HG02973 (cell line): Measurements from ENCODE around the gene MCRIP2.
"Not testable (repeated sequence)": the region's sequence is repeated elsewhere in the genome, so short reads cannot be mapped to it uniquely, and the experiment has no call there.

Source experiments
- ATAC-seq: cut with Tn5 transposase; IDR thresholded peaks from one replicate; pipeline ENCODE4 v1.9.1; 2021; ENCODE audit warnings: moderate library complexity; ENCODE audit not compliant: unreplicated experiment

MCRIP2 gene, protein sequence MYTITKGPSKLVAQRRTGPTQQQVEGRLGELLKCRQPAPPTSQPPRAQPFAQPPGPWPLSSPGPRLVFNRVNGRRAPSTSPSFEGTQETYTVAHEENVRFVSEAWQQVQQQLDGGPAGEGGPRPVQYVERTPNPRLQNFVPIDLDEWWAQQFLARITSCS

DNA sequence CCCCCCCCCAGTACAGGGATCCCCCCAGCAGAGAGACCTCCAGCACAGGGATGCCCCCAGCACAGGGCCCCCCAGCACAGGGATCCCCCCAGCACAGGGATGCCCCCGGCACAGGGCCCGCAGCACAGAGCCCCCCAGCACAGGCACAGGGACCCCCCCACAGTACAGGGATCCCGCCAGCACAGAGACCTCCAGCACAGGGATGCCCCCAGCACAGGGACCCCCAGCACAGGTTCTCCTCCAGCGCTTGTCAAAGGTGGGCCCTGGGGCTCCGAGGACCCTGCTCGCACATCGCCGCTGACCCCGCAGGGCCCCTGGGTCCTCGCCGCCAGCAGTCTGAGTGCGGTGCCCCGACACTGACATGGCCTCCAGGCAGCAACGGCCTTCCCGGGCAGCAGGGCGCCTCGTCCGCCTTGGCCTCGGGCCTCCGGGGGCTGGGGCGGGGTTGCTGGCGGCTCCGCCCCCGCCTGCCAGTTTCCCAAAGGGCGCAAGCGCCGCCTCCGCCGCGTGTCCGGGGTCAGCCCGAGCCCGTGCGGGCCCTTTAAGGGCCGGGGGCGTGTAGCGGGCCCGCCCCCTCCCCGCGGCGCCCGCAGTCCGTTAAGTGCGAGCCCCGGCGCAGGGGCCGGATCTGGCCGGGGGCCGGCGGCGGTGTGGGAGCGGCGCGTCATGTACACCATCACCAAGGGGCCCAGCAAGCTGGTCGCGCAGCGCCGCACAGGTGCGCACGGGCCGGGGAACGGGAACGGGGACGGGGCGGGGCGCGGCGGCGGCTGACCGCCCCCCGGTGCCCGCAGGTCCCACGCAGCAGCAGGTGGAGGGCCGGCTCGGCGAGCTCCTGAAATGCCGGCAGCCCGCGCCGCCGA is at the start of gene MCRIP2:
MCRIP2 (plus strand) TSS at position 503 of the 863 bp plus-strand sequence; CDS start at position 667, 164 bp downstream.
- peak; percentile 33 for ATAC-seq

DNA sequence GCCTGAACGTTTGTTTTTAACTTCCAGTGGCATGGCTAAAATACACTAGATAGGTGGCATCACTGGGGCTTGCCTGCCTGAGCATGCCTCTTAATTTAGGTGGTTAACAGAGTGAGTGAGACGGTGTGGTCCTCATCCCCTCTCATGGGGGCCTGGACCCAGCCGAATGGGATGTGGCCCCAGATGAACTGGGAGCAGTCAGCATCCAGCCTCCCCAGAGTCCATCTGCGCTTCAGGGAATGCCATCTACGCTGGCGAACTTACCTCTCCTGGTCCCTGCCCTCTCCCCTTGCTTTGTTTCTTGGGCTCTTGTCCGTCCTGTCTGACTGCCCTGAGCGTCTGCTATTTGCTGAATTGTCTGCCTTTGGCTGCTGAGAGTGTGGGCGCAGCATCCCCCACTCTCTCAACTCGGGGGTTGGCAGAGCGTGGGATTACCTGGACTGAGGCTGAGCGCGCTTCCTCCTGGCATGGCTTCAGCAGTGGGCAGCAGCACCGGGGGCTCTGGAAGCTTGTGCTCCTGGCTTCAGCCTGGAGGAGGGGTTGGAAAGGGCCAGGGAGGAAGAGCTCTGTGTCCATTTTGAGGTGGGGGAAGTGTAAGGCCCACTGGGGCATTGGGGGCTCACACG is 49.6 kb upstream of the MCRIP2 start:
- no peak for ATAC-seq

DNA sequence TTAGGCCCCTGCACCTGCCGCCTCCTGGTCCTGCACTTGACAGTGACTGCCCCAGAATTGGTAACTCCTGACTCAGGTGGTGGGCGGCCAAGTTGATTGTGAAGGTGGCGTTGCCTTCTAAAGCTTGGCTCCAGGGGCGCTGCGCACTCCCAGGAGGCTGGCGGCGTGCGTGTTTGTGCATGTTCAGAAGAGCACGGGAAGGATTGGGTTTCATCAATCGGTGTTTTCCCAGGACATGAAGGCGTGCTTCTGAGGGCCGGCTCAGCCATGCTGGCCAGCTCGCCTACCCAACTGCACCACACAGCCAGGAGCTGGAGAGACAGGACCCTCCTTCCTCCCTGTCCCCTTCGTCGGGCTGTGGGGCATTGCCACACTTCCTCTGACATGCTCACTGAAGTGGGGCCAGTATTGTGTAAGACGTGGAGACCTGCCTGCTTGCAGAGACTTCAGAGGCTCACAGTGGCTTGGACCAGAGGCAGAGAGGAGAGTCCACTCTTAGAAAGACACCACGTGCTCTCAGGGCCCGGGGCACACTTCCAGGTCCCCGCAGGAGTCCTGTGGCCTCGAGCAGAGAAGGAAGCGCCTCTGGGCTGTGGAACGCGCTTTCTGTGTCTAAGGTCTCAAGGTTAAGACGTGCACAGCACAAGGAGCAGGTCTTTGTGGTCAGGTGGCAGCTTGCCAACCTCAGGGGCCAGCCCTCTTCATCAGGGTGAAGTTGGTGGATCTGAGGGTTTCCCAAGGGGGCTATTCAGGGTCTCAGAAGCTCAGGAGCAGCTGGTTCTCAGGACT is 48.9 kb upstream of the MCRIP2 start:
- ATAC-seq, result no peak

DNA sequence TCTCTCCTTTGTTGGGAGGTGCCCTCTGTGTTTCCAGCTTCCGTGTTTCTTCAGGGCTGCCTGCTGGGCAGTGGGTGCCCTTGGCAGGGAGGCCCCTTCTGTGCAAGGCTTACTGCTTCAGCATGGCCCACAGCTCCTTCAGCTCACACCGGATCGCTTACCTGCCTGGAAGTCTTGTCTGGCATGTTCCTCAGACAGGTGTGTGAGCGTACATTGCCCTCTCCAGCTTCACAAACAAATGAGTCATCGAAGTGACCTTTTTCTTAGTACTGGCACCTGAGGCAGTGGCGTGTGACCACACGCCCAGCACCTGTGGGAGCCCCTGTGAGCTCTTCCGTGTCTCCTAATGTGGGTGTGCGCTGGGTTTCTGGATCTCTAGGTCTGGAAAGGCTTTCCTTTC is 48.2 kb upstream of the MCRIP2 start:
- ATAC-seq, result no peak

DNA sequence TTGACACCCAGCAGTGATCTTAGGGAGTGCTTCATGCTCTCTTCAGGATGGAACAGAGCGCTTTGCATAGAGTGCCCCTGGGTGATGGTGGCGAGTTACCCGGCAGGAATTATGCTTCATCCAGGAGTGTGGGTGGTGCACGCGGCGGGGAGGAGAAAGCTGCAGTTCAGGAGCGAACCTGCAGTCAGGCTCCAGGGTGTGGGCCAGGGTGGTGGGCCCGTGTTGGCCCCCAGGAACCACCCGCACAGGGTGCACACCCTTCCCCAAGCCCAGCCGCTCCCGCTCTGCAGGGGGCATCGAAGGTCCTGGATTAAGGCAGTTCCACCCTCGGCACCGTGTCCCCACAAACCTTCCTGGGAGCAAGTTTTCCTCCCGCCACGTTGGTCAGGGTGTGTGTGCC is 47.8 kb upstream of the MCRIP2 start:
- ATAC-seq, result no peak

DNA sequence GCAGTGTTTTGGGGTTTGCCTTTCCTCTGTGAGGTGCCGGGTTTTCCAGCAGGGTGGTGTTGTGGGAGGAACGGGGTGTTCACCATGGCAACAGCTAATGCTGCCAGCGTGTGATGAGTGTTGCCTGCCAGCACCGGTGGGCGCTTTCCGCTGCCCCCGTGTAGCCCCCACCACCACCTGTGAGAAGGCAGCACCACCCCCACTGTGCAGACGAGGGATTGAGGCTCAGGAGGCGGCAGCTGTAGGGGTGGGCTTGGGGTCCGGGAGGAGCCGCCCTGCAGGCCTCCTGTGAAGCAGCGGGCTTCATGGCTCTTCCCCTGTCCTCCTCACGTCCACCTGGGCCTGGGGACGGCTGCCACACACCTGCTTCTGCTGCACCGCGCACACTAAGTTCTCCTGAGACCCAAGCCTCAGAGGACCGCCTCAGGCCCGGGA is 46.5 kb upstream of the MCRIP2 start:
- ATAC-seq, result no peak

DNA sequence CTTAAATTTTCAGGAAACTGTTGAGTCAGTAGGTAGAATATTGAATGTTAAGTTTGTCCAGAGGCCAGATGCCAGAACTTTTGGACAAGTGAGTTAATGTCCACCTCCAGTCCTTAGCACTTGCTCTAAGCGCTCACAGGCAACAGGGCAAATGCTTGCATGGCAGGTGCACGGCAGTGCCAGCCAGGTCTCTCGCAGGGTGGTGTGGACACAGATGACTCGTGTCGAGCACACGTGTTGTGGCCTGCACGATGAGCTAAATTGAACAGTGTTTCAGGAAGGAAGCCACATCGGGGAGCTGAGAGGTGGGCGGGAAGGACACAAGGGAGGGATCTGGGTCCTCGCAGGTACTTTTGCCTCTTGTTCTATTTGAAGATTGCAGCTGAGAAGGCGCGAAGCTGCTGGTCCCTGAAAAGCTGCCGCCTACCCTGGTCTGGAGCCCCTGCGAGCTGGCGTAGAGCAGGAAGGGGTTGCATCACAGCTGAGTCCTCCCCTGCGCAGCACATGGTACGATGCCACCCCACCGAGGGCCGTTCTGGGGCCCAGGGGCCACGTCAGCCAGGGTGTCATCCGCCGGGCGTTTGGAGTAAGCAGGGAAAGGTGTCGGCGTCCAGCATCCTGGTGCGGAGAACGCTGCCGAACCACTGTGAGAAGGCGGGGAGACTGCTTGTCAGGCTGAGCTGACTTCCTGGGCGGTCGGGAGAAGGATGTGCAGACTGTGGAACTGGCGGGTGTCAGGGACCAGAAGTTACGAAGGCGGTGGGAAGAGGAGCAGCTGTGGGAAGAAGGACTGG is 45.5 kb upstream of the MCRIP2 start:
- ATAC-seq, result no peak

DNA sequence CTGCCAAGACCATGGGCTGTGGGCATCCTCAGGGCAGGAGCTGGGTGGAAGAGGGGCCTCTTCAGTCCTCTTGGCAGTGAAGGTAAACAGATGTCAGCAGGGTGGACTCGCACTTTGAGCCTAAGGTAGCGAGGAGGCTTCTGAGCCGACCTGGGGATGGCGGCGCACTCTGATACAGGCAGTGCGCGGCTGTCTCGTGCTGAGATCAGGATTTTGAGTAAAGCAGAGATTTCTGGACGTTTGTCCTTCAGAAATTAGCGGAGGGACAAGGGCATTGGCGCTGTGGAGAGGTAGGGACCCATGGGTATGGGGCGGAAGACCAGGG is 44.9 kb upstream of the MCRIP2 start:
- ATAC-seq, result no peak

DNA sequence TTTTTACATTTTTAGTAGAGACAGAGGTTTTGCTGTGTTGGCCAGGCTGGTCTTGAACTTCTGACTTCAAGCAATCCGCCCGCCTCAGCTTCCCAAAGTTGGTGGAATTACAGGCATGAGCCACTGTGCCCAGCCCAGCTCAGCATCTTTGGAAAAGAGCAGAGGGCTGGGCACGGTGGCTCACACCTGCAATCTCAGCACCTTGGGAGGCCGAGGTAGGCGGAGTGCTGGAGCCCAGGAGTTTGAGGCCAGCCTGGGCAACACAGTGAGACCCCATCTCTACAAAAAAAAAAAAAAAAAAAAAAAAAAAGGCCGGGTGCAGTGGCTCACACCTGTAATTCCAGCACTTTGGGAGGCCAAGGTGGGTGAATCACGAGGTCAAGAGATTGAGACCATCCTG is 44.0 kb upstream of the MCRIP2 start:
- ATAC-seq, result not testable (repeated sequence)

DNA sequence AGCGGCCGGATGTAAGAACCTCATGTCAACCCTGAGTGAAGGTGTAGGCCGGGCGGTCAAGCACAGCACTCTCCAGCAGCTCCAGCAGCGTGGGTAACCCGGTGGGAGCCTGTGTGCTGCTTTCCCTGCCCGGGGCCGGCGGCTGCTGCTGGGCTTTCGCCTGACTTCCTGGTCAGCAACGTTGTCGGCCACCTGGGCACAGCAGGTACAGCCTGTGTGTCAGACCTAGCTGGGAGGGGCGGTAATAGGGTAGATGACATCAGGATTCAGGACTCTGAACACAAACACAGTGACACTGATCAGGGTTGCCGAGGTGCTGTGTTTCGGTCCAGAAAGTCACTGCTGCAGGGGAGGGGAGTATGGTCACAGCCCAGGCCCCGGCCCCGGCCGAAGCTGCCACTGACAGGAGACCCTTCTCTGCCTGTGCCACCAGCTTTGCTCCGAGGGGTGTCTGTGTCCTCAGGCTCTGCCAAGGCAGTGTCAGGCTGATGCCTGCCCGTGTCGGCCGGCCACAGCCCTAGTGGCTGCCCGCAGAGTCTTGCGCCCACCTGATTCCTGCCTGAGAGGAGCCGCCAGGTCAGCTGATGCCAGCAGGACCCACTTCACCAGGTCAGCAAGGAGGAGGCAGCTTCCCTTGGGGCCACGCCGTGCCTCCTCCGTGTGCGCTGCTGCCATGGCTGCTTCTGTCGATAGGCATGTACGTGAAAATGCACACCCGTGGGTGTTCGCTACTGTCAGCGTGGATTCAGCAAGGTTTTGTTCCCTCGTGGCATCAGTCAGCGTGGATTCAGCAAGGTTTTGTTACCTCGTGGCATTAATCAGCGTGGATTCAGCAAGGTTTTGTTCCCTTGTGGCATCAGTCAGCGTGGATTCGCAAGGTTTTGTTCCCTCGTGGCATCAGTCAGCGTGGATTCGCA is 42.5 kb upstream of the MCRIP2 start:
- no peak for ATAC-seq

DNA sequence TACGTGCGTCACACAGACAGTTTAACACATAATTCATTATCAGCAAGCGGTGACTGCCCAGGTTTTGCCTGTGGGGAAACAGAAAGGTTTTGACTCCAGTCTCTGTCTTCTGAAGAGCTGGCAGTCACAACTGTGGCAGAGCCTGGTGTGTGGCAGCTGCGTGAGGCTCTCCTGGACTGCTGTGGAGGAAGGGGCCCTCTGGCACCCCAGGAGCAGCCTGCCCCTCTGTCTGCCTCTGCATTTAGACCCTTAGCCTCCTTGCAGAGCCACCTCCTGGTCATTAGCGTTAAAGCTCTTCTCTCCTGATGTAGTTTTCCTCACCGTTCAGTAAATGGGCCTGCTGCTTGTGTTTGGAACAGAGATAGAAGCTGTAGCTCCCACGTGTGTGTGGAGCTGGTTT is 40.8 kb upstream of the MCRIP2 start:
- ATAC-seq, result no peak

DNA sequence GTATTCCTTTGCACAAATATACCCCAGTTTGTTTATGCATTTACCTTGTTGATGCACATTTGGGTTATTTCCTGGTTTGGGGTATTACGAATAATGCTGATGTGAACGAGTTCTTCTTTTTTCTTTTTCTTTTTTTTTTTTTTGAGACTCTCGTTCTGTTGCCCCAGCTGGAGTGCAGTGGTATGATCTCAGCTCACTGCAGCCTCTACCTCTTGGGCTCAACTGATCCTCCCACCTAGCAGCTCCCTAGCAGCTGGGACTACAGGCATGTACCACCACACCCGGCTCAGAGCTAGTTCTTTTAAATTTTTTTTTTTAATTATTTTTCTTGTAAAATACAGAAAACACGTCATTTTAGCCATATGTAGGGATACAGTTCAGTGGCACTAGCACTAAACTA is 37.7 kb upstream of the MCRIP2 start:
- no peak for ATAC-seq

DNA sequence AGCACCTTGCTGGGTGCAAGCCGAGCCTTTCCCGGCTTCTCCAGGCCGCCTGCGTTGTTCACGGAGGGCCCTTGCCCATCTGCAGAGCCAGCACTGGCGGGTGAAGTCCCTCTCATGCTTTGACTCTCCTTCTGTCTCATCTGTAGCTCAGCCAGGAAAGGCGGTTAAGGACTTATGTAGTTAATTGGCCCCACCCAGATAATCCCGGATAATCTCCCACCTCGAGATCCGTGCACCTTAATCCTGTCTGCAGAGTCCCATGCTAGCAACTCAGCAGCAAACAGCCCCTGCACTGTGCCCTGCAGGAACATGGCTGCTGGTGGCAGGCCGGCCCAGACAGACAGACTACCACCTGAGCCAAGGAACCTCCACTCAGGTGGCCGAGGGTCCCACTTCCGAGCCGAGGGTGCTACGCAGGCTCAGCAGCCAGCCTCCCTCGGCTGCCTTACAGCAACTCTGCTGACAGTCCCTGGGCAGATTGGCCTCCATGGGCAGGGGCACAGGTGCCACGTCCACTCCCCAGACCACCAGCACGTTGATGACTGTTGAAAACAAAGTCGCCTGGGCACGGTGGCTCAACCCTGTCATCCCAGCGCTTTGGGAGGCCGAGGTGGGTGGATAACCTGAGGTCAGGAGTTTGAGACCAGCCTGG is 34.8 kb upstream of the MCRIP2 start:
- ATAC-seq, result no peak

DNA sequence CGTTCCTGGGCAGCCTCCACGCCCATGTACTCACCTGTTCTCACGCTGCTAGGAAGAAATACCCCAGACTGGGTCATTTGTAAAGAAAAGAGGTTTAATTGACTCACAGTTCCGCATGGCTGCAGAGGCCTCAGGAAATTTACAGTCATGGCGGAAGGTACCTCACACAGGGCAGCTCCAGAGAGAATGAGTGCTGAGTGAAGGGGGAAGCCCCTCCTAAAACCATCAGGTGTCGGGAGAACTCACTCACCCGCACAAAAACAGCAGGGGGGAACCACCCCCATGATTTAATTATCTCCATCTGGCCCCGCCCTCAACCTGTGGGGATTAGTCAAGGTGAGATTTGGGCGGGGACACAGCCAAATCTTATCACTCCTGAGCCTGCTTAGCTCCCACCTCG is 33.6 kb upstream of the MCRIP2 start:
- no peak for ATAC-seq

DNA sequence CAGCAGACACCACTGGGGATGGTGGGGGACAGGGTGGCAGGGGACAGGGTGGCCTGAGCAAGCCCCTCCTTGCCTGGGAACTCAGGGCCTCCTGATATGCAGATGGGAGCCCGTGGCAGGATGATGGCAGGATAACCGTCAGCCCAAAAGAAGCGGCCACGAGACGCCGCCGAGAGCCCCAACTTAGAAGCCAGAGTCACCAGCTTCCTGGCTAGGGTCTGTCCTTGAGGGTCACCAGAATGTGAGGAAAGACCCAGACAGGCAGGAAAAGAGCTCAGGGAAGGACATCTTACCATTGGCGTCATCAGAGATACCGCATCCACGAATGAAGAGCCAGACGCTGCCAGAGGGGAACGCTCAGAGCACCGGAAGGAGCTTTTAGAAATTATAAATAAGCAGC is 32.3 kb upstream of the MCRIP2 start:
- no peak for ATAC-seq

DNA sequence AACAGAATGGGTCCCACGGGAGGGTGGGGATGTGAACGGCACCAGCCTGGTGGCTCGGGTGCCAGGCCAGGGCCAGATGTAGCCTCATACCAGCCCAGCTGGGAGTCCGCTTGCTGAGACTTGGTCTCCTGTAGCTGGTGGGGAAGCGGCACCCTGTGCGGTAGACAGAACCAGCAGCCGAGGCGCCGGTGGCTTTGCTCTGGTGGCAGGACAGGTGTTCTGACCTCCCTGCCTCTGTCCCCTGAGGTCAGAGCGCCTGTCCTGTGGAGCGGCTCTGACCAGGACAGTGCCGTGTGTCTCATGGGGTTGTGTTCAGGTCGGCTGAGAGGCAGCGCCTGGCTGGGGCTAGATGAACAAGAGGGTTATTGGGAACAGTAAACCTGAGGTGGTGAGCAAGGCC is 31.6 kb upstream of the MCRIP2 start:
- no peak for ATAC-seq

DNA sequence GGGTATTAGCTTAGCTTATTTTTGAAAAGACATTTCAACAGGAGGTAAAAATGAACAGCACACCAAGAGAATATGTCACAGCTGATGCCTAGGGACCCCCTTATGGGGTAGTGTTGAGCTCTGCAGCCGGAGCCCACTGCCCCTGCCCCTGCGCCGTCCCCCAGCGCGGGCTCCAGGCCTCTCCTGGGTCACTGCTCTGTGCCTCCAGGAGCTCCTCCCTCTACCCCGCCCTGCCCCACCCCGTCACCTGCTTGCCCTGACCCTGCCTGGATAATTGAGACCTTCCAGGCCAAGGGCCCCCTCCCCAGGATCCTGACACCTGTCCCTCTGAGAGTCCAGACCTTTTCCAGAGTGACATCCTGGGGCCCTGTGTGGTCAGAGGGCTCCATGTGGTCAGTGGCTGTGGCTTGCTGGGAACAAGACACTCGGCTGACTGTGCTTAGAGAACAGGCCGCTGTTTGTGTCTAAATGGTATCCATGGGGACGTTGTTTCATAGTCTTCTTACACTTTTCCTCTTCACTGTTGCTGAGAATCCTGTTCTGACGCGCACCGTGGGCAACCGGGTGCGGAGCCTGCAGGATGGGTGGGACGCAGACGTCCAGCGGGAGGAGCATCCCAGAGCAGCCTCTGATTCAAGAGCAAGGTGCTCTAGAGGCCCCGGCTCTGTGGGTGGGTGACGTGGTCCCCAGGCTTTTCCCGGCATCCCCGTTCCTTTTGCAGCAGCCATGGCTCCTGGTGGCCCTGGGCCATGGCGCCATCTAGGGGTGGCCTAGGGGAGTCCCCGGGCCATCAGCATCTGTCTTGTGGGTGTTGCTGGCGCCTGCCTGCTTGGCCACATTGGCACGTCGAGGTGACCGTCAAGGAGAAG is 30.9 kb upstream of the MCRIP2 start:
- ATAC-seq, result no peak

DNA sequence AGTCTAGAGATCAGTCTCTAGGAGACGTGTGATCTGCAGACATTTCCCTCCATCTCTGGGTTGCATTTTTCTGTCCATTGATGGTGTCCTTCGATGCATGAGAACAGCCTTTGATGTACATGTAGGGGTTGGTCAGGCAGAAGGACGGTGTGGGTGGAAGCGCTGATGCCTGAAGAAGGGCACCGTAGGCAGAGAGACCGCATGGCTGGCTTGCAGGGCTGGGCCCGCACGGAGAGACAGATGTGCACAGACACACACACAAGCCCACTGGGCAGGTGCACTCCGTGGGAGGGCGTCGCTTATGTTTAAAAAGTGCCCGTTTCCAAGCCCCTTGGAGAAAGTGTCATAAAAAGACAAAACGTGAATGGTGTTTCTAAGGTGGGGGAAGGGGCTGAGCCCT is 26.5 kb upstream of the MCRIP2 start:
- no peak for ATAC-seq
